ENCODE data around the gene ARSD.
"Not testable (repeated sequence)": the region's sequence is repeated elsewhere in the genome, so short reads cannot be mapped to it uniquely, and the experiment has no call there.

ARSD gene

DNA sequence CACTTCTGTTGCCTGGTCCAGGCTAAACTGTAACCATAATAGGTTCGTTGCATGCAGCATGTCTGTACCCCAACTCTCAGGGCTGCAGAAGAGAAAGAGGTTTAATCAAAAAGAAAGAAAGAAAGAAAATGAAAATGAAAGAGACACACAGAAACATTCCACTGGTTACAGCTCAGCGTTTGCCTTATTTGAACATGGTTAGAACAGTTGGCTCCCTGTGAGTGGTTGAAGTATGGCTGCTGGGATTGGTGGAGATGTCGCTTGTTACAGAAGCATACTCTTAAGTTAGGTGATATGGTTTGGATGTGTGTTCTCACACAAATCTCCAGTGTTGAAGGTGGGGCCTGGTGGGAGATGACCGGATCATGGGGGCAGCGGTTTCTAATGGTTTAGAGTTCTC lies 36.3 kb downstream of the ARSD start:
- H3K4me3 ChIP-seq (ENCODE audit: low read depth, low read length): no peak overlapping the region

DNA sequence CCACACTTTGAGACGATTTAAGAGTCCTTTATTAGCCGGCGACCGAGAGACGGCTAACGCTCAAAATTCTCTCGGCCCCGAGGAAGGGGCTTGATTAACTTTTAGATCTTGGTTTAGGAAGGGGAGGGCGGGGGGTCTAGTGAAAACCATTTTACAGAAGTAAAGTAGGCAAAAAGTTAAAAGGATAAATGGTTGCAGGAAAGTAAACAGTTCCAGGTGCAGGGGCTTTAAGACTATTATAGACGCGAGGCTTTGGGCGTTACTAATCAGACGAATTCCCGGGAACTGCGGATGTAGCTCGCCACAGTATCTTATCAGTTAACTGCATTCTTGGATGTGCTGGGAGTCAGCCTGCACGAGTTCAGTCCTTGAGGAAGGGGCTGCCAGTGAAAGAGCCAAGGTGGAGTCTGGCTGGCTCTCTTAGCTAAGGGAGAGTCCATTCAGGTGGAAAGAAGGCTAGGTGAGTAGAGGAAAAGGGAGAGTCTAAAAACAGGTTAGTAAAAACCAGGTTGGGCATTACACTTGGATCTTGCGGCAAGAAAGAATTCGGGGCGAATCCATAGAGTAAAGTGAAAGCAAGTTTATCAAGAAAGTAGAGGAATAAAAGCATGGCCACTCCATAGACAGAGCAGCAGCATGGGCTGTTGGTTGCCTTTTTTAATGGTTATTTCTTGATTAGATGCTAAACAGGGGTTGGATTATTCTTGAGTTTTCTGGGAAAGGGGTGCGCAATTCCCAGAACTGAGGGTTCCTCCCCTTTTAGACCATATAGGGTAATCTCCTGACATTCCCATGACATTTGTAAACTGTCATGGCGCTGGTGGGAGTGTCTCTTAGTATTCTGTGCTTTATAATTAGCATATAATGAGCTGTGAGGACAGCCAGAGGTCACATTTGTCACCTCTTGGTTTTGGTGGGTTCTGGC lies 38.3 kb downstream of the ARSD start:
- not testable (repeated sequence) for H3K4me3 ChIP-seq (ENCODE audit: low read depth, low read length)

DNA sequence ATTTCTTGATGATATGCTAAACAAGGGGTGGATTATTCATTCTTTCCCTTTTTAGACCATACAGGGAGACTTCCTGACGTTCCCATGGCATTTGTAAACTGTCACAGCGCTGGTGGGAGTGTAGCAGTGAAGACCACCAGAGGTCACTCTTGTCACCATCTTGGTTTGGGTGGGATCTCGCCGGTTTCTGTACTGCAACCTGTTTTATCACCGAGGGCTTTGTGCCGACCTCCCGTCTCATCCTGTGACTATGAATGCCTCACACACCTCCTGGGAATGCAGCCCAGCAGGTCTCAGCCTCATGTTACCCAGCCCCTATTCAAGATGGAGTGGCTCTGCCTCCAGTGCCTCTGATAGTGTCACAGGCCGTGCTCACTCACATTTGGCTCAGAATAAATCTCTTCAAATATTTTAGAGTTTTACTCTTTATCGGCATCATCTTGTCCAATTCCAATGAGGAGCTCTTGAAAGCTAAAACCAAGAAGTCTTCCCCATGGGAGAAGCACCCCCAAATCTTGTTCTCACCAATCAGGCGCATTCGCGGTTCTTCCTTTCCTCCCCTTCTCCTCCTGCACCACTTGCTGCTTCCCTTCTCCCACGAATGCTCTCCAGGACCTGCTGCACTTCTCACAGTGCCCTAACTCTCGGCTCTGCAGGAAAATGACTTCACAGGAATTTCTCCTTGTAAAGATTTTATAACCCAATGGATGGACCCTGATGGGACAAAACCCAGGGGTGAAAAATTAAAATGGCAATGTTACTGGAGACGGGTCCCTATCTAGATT lies 39.2 kb downstream of the ARSD start:
- not testable (repeated sequence) for H3K4me3 ChIP-seq (ENCODE audit: low read depth, low read length)

DNA sequence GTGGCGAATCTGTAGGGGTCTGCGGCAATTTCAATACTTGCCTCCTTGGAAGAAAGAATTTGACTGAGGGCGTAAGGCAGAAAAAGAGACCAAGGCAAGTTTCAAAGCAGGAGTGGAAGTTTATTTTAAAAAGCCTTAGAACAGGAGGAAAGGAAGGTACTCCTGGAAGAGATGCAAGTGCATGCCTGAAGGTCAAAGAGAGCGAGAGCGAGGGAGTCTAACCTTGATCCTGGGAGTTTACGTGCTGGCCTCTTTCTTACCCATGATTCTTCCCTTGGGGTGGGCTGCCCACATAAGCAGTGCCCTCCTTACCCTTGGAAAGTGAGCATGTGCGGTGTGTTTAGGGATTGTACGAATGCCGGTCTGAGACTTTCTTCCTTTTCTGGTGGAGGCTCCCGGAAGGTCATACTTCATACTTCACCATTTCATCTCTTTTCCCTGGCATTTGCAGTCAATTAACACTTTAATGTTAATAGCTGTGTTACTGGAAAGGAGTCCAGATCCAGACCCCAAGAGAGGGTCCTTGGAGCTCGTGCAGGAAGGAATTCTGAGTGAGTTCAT lies 40.0 kb downstream of the ARSD start:
- no peak overlapping the region for H3K4me3 ChIP-seq (ENCODE audit: low read depth, low read length)

DNA sequence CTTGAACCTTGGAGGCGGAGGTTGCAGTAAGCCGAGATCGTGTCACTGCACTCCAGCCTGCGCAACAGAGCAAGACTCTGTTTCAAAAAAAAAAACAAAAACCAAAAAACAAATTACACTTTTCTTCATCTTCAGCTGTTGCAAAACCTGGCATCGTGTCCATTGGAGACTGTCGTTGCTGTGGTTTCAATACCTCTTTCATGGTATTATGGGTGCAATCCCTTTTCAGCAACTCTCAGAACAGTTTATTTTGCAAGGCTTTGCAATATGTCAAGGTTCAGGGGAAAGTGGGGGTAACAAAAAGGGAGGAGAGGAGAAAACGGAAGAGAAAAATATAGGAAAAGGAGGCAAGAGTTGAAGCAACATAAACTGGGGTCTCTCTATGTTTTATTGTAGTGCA lies 40.8 kb downstream of the ARSD start:
- H3K4me3 ChIP-seq (ENCODE audit: low read depth, low read length): no peak overlapping the region

DNA sequence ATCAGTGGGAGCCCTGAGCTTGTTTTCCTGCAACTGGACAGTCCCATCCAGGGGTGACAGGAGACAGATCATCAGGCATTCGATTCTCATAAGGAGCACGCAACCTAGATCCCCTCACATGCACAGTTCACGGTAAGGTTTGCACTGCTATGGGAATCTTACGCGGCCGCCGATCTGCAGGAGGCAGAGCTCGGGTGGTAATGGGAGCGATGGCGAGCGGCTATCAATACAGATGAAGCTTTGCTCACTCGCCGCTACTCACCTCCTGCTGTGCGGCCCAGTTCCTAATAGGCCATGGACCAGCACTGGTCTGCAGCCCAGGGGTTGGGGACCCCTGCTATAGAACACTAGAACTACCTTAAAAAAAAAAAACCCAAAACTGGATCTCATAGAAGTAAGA lies 45.4 kb downstream of the ARSD start:
- H3K4me3 ChIP-seq (ENCODE audit: low read depth, low read length): no peak overlapping the region

DNA sequence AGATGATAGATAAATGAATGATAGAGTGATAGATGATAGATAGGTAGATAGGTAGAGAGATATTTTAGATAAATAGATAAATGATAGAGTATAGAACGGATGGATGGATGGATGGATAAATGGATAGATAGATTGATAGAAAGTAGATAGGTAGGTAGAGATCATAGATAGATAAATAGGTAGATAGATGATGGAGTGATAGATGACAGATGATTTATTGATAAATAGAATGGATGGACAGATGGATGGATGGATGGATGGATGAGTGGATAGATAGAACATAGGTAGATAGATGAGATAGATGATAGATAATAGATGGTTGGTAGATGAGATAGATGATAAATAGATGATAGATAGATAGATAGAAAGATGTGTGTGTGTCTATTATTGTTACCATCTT lies 49.5 kb downstream of the ARSD start:
- no peak overlapping the region for H3K4me3 ChIP-seq (ENCODE audit: low read depth, low read length)

DNA sequence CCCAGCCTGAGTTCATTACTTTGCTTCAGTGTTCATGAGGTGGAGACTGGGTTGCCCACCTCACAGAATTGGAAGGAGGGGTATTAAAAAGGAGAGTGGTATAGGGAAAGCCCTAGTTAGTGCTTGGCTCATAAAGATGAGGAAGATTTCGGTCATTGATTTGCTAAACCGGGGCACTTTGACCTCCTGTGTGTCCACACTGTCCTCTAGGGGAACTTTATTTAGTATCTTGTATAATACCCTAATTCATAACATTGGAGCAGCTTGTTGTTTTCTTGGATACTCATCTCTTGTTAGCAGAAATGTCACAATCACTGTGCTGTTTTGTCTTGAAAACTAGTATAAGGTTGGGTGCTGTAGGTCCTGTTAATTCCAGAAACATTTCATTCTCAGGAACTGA lies 50.6 kb downstream of the ARSD start:
- no peak overlapping the region for H3K4me3 ChIP-seq (ENCODE audit: low read depth, low read length)

DNA sequence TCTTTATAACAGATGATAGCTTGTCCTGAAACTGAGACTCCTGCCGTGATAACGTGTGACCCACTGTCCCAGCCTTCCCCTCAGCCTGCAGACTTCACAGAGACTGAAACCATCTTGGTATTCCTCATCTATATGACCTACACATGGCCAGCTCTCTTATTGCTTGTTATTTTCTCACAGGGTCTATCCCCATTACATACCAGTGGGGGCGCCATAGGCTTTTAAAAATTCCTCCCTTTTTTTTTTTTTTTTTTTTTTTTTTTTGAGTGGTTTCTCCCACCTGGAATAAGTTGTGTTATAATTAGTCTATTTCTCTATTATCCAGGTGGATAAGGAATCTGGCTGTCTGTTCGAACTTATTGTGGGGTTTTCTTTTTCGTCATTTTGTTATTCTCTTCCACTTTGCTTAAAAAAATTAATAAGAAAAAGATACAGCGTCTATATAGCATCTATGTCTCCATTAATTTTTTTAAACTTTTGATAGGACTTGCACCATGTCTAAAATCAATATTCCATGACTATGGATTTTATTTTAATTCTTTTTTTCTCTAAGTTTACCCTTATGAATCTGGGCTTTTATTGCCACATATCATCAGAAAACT lies 53.2 kb downstream of the ARSD start:
- H3K4me3 ChIP-seq (ENCODE audit: low read depth, low read length): no peak overlapping the region

DNA sequence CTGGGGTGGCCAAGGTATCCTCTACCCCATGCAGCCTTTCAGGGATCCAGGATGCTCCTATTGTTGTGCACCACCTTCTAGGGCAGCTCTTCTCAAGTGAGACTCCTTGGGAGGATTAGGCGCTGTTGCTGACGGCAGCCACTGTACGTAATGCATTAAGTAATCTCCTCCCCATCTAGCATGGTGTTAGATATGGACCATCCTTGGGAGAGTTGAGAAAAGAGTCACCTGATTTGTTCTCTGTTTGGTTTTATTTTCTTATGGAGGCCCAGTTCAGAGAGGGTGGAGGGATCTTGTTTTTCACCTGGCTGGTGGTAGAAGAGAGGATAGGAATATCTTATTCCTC lies 54.0 kb downstream of the ARSD start:
- no peak overlapping the region for H3K4me3 ChIP-seq (ENCODE audit: low read depth, low read length)

DNA sequence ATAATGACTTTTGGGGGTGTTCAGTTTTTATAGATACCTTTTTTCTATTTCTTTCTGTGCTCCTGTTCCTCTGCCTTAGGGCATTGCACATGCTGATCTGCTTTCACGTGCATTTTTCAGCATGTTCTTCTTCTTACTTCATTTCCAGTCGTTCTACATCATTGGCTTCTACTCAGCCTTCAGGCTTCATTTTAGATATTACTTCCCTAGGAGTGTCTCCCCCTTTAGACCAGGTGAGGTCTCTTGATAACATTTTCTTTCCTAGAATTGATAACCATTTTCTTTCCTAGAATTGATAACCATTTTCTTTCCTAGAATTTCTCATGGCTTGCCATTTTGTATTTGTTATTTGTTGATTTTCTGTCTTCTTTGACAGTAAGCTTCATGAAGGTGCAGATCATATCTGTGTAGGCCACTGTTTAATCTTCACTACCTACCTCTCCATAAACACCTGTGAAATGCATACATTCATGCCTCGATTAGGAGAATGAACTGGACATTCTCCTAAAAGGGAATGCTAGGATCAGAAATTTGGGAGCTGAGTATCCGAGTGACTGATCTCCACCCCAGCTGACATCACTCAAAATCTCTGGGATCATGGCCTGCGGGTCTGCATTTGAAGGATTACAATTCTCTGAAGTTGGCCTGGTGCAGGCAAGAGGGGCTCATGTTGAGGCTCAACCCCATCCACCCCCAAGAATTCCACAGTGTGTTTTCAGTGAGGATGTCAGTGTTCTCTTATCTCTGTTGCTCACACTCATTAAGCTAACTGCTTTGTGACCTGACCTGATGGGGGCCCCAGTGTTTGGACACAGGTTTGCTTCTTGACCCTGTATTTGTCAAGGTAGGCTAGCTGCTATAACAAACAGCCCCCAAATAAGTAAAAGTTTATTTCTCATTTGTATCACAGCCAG lies 54.7 kb downstream of the ARSD start:
- H3K4me3 ChIP-seq (ENCODE audit: low read depth, low read length): no peak overlapping the region

DNA sequence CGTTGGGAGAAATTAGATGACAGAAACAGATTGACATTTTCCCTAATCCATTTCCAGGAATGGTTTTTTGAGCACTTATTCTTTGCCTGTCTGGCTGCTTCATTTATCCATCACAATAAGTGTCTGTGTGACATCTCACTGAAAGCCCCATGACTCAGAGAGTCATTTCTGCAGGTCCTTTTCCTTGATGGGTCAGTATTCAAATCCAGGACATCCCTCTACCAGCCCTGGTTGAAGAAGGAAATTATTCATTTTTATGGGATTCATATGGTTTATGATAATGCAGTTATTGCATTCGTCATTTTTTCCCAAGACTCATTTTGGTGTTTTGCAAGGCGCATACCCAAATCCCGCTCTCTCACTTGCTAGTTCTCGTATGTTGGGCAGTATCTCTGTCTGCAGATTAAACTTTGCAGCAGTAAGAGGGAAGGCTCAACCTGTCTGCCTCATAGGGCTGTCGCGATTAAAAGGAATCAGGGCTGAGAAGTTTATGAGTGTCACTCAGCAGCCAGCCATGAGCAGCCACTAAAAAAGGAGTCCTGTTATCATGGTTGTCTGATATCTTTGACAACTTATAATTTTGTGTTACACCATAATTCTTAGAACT lies 56.4 kb downstream of the ARSD start:
- H3K4me3 ChIP-seq (ENCODE audit: low read depth, low read length): no peak overlapping the region

DNA sequence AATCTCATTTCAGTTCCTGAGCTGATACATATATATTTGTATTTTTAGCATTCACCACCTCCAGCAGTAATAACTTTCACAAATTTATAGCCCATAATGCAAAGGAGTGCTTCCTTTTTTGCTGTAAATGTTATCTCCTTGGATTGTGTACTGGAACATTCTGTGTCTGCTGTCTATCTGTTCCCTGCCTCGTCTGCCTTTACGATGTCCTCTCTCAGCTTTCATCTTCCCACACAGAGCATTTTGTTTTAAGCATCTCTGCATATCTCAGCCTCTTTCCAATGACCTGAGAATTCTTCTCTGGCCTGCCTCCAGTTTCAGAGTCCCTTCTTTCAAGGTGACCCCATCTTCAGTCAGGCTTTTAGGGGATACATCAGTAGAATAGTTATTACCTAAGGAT lies 57.3 kb downstream of the ARSD start:
- H3K4me3 ChIP-seq (ENCODE audit: low read depth, low read length): no peak overlapping the region

DNA sequence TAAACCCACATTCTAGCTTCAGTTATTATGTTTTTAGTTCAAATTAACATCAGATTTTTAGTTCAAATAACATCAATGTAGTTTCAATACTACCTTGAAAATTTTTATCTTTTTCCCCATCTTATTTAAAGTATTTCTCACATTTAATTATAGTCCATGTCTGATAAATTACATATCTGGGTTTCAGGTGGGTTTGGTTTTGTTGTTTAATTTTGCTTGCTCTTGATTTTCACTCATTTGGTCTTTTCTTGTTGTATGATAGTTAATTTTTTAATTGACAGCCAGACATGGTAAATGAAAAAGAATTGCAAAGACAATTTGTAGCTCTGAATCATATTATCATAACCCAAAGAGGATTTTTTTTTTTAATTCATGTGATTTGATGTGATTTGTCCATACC lies 58.5 kb downstream of the ARSD start:
- H3K4me3 ChIP-seq (ENCODE audit: low read depth, low read length): no peak overlapping the region

DNA sequence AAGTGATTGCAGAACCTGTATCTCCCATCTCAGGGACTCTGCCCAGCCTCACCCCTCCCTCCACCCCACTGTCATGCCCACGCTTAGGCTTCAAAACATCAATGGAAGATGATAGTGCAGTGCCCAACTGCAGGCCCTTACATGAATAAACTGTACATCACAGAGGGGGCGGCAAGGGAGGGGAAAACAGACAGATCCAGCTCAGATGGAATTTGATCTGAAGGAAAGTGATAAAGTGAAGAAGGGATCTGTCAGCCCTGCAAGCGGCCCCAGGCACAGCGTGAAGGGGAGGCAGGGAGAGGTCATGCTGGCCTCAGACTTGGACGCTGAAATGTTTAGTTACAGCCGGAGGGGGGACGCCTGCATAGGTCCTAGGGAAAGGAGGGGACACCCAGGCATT lies 61.9 kb downstream of the ARSD start:
- no peak overlapping the region for H3K4me3 ChIP-seq (ENCODE audit: low read depth, low read length)

DNA sequence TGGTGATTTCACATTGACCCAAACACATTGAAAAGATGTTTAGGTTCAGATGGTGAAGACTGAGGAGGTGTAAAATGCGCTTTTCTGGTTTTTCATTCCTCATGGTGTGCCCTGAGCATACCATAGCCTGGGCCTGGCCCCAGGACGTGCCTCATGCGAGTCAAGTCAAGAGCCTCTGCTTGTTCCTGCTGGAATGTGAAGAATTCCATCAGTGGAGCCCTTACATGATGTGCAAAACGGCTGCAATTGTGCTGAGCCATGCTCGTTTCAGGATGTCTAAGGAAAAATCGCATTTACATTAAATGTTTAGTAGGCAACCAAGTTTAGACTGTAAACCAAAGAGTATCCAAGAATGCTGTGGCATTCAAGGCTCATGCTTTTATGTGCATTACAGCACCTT lies 65.5 kb downstream of the ARSD start:
- H3K4me3 ChIP-seq (ENCODE audit: low read depth, low read length): no peak overlapping the region

DNA sequence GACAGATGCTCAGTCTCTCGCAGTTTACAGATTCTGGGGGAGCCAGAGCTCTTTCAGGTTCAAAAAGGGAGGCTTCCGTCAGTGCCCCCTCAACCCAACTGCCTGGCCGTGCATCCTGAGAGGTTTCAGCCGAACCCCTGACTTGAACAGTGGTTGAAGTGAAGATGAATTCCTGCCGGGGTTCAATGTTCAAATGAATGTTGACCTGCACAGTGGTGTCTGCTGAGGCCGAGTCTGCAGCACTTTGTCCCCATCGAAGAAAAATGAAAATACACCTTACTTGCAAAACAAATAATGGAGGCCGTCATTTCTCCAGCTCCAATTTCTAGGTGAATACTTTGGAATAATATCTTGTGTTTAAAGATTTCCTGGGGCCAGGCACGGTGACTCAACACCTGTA lies 66.7 kb downstream of the ARSD start:
- H3K4me3 ChIP-seq (ENCODE audit: low read depth, low read length): no peak overlapping the region

DNA sequence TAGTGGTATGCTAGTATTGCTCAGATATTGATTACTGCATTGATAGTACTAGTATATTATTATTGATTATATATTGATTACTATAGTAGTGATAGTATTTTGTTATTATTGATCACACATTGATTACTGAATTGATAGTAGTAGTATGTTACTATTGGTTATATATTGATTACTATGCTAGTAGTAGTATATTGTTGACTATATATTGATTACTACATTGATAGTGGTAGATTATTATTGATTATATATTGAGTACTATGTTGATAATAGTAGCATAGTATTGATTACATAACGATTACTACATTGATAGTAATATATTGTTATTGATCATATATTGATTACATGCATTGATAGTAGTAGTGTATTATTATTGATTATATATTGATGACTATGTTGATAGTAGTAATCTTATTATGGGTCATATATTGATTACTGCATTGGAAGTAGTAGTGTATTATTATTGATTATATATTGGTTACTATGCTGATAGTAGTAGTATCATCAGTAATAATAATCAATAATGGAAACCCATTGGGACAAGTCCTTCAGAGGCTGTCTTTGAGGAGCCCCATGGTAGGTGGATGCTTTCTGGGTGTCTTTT lies 69.8 kb downstream of the ARSD start:
- H3K4me3 ChIP-seq (ENCODE audit: low read depth, low read length): no peak overlapping the region

DNA sequence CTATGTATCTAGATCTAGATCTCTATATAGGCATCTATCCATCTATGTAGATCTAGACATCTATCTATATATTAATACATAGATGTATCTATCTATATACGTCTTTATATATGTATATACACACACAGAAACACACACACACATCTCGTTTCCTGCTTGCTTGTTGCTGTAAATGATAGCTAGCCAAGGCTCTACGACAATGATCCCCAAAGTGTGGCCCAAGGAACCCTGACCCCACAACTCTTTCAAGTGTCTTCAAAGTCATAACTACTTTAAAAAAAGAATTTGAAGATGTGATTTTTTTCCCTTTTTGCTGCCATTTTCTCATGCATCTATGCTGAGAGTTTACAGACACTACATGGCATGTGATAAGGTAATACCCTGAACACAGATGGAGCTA lies 71.6 kb downstream of the ARSD start:
- no peak overlapping the region for H3K4me3 ChIP-seq (ENCODE audit: low read depth, low read length)

DNA sequence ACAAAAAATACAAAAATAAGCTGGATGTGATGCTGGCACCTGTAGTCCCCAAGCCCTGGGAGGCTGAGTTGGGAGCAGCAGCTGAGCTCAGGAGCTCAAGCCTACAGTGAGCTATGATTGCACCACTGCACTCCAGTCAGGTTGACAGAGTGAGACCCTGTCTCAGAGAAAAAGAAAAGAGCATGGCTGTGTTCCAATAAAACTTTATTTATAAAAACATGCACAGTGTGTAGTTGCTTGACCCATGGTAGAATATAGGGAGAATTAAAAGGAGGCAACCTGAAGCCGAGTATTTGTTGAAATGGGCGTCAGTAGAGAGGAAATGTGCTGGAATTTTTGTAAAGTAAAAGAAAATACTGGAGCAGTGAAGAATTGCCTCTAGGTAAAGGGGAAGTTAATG lies 73.4 kb downstream of the ARSD start:
- H3K4me3 ChIP-seq (ENCODE audit: low read depth, low read length): no peak overlapping the region
